ENCODE measurements around the gene PC. TPM values are rescaled to one million over a fixed set of nuclear protein-coding genes. Genes with fewer than 3 reads are reported as not detected.

PC gene
- total and polyA plus RNA-seq, 11 donors, result 2.6 to 22.4 (median 13.1) TPM

DNA sequence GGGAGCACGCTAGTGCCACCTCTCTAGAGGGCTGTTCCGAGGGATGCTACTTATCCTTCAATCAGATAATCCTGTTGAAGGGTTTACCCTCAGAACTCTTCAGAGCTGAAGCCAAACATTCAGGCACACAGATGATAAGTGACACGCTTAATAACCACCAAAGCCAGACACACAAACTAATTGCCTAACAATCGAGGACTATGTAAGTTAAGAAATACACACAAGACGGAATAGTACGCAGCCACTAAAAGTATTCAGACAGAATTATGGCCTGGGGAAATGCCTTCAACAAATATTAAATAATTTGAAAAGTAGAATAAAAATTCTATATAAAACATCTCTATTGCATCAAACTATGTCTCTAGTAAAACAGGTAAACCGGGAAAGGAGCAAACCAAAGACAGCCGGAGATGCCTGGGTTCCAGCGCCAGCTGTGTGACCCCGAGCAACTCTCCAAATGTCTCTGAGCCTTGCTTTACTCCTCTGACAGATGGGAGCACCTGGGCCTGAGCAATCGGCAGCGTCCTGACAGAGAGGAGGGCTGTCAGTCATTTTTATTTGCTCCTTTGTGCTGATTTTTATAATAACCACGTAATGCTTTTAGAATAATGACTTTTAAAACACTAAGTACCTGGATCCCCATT is 90.0 kb downstream of the PC start:
- DNase-seq (no peak), ATAC-seq (no peak)
- Histone ChIP-seq H3K9me3 (no peaks in the 10 kb centered on the region), H3K36me3 (peaks cover 0 to 21% (median 0%) of the 10 kb centered on the region in 9 donors), H3K27me3 (no peaks in the 10 kb centered on the region), H3K27ac (no peak overlapping the region), H3K4me3 (no peak overlapping the region), H3K4me1 (no peaks in the 10 kb centered on the region)
- 95 to 97% (median 96%) methylated on average over 13 of the region's 13 CpGs for WGBS, 4 donors
- intact Hi-C loops (cut with DNase I), result no loop called here
- TF ChIP-seq, protein P1, sequence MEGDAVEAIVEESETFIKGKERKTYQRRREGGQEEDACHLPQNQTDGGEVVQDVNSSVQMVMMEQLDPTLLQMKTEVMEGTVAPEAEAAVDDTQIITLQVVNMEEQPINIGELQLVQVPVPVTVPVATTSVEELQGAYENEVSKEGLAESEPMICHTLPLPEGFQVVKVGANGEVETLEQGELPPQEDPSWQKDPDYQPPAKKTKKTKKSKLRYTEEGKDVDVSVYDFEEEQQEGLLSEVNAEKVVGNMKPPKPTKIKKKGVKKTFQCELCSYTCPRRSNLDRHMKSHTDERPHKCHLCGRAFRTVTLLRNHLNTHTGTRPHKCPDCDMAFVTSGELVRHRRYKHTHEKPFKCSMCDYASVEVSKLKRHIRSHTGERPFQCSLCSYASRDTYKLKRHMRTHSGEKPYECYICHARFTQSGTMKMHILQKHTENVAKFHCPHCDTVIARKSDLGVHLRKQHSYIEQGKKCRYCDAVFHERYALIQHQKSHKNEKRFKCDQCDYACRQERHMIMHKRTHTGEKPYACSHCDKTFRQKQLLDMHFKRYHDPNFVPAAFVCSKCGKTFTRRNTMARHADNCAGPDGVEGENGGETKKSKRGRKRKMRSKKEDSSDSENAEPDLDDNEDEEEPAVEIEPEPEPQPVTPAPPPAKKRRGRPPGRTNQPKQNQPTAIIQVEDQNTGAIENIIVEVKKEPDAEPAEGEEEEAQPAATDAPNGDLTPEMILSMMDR (IDR thresholded peaks at IDR 0.05), result no peak
- TF ChIP-seq POLR2A (IDR thresholded peaks at IDR 0.05), result no peak

- no peaks in the 10 kb centered on the region for H3K9me3 ChIP-seq
- no peak for ATAC-seq
- peaks cover 0 to 21% (median 0%) of the 10 kb centered on the region in 9 donors for H3K36me3 ChIP-seq
- H3K27me3 ChIP-seq, result no peaks in the 10 kb centered on the region
- H3K4me1 ChIP-seq, result no peaks in the 10 kb centered on the region
- WGBS, 4 donors, result 82 to 91% (median 85%) methylated on average over 7 to 14 of the region's 14 CpGs
- H3K4me3 ChIP-seq, result no peak overlapping the region
- TF ChIP-seq POLR2A (IDR thresholded peaks at IDR 0.05), result no peak
- TF ChIP-seq, protein P1 (IDR thresholded peaks at IDR 0.05), result no peak
- no peak for DNase-seq
- intact Hi-C loops (cut with DNase I), result no loop called here
- H3K27ac ChIP-seq, result no peak overlapping the region
These were observed 90.7 kb downstream of the PC start for GRCh38 chr11:66867425-66868040.

DNA sequence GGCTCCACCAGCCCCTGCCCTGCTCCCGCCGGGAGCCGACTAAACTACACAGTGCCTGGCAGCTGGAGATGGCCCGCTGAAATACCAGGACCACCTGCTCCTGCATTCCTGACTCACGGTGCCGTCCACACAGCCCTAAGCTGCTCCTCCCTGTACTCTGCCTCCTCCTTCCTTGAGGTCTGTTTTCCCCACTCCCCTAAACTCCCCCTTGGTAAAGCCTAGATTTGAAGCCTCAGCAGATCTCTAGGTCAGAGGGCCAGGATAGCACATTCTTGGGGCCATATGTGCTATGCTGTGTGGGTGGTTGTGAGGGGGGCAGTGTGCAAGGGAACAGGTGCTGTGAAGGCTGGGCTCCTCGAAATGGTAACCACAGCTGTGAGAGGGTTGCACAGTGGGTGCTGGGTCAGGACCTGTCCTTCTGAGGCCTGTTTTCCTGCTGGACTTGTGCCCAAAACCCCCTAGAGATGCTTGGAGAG is 91.6 kb downstream of the PC start:
- H3K4me1 ChIP-seq, result no peaks in the 10 kb centered on the region
- no peak overlapping the region for H3K27ac ChIP-seq
- peaks cover 0 to 22% (median 0%) of the 10 kb centered on the region in 9 donors for H3K36me3 ChIP-seq
- DNase-seq (no peak), ATAC-seq (no peak)
- intact Hi-C loops (cut with DNase I), result no loop called here
- no peaks in the 10 kb centered on the region for H3K9me3 ChIP-seq
- 84 to 93% (median 87%) methylated on average over 4 to 7 of the region's 7 CpGs for WGBS, 4 donors
- H3K4me3 ChIP-seq, result no peak overlapping the region
- H3K27me3 ChIP-seq, result no peaks in the 10 kb centered on the region
- TF ChIP-seq, protein P1 (IDR thresholded peaks at IDR 0.05), result no peak
- no peak for TF ChIP-seq POLR2A (IDR thresholded peaks at IDR 0.05)

DNA sequence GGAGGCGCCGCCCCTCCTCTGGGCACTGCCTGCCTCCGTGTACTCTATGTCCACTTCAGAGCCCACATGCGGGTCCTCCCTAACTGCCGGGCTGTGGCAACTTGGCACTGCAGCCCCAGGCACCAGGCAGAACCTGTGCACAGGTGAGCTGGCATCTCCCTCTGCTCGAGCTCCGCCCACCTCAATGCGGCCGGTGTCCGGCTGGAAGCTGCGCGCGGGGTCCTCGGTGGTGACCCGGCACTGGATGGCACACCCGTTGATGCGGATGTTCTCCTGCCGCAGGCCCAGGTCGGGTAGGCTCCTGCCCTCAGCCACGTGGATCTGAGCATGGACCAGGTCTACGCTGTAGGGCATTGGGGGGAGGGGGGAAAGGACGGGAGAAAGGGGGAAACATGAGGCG is 92.2 kb downstream of the PC start:
- intact Hi-C loops (cut with DNase I), result no loop called here
- H3K4me1 ChIP-seq, result no peaks in the 10 kb centered on the region
- DNase-seq (no peak), ATAC-seq (no peak)
- peaks cover 0 to 17% (median 0%) of the 10 kb centered on the region in 9 donors for H3K36me3 ChIP-seq
- no peaks in the 10 kb centered on the region for H3K9me3 ChIP-seq
- WGBS, 4 donors, result 95 to 98% (median 96%) methylated on average over 21 to 23 of the region's 23 CpGs
- no peaks in the 10 kb centered on the region for H3K27me3 ChIP-seq
- no peak overlapping the region for H3K4me3 ChIP-seq
- no peak overlapping the region for H3K27ac ChIP-seq
- no peak for TF ChIP-seq POLR2A (IDR thresholded peaks at IDR 0.05)
- TF ChIP-seq, protein P1 (IDR thresholded peaks at IDR 0.05), result no peak

All from heart left ventricle (tissue), 16 donors.